PC-3 (cell line): ENCODE measurements around the gene LNX2.

ENCODE experiments used
- CTCF ChIP-seq: fragments of 300-600 bp; sonication (generic); conservative IDR thresholded peaks from 2 replicates; pipeline ENCODE4 v1.5.1; 2017; ENCODE audit warnings: antibody characterized with exemption, low read depth, mild to moderate bottlenecking, low read length
- EZH2 ChIP-seq: fragments of 300-600 bp; sonication (generic); IDR thresholded peaks from one replicate; pipeline ENCODE4 v1.6.1; 2017; ENCODE audit warnings: antibody characterized with exemption, mild to moderate bottlenecking, low read length; ENCODE audit not compliant: unreplicated experiment

- TF ChIP-seq CTCF: no peak
- TF ChIP-seq EZH2: no peak
Measured at GRCh38 chr13:27504128-27504867, 116.0 kb downstream of the LNX2 start.
